DMS153 treated with DMSO at 0.1 percent for 48 hours (cell line): ENCODE measurements around the gene BTLA.
"Not testable (repeated sequence)": the region's sequence is repeated elsewhere in the genome, so short reads cannot be mapped to it uniquely, and the experiment has no call there.

Experiments
- DNase-seq: peaks from one replicate; lab custom pipeline; 2025; ENCODE audit not compliant: unreplicated experiment; lab: John Stamatoyannopoulos, UW

Gene BTLA

GRCh38 chr3:112498914-112499711 lies at the start of gene BTLA:
Gene BTLA (minus strand): TSS chr3:112499472. CDS start chr3:112499358, 114 bp downstream.
- no peak for DNase-seq

- DNase-seq = no peak
These were observed 47.0 kb upstream of the BTLA start for GRCh38 chr3:112546216-112546759.

- no peak for DNase-seq
These were observed 40.8 kb upstream of the BTLA start for GRCh38 chr3:112539825-112540650.

- DNase-seq = peak; percentile 21
These were observed 32.1 kb upstream of the BTLA start for GRCh38 chr3:112531358-112531781.

GRCh38 chr3:112530573-112530972 lies 31.3 kb upstream of the BTLA start:
- no peak for DNase-seq

- not testable (repeated sequence) for DNase-seq
These were observed 24.9 kb upstream of the BTLA start for GRCh38 chr3:112524127-112524526.

GRCh38 chr3:112519424-112520001 lies 20.2 kb upstream of the BTLA start:
- peak; percentile 43 for DNase-seq

GRCh38 chr3:112518970-112519369 lies 19.7 kb upstream of the BTLA start:
- not testable (repeated sequence) for DNase-seq

- DNase-seq = no peak
These were observed 15.4 kb upstream of the BTLA start for GRCh38 chr3:112514527-112515128.

- DNase-seq = no peak
These were observed 13.0 kb upstream of the BTLA start for GRCh38 chr3:112512320-112512719.

- no peak for DNase-seq
These were observed 9.6 kb upstream of the BTLA start for GRCh38 chr3:112508860-112509259.

GRCh38 chr3:112508261-112508660 lies 9.0 kb upstream of the BTLA start:
- DNase-seq = no peak

- no peak for DNase-seq
These were observed 6.6 kb upstream of the BTLA start for GRCh38 chr3:112505907-112506306.

- no peak for DNase-seq
These were observed 4.9 kb upstream of the BTLA start for GRCh38 chr3:112504123-112504522.

GRCh38 chr3:112503304-112503972 lies 4.2 kb upstream of the BTLA start:
- DNase-seq = no peak

- DNase-seq = no peak
These were observed 1.3 kb upstream of the BTLA start for GRCh38 chr3:112500621-112501020.

GRCh38 chr3:112497897-112498548 lies 1.2 kb downstream of the BTLA start:
- no peak for DNase-seq

GRCh38 chr3:112496366-112497067 lies 2.8 kb downstream of the BTLA start:
- DNase-seq = no peak

- DNase-seq = not testable (repeated sequence)
These were observed 4.9 kb downstream of the BTLA start for GRCh38 chr3:112494448-112494767.
